ENCODE results near the gene TUBD1. TPM values are rescaled to one million over a fixed set of nuclear protein-coding genes. Genes with fewer than 3 reads are reported as not detected.

The TUBD1 gene
- total RNA-seq, 1 donor from 2014 or later: 6.0 TPM

DNA sequence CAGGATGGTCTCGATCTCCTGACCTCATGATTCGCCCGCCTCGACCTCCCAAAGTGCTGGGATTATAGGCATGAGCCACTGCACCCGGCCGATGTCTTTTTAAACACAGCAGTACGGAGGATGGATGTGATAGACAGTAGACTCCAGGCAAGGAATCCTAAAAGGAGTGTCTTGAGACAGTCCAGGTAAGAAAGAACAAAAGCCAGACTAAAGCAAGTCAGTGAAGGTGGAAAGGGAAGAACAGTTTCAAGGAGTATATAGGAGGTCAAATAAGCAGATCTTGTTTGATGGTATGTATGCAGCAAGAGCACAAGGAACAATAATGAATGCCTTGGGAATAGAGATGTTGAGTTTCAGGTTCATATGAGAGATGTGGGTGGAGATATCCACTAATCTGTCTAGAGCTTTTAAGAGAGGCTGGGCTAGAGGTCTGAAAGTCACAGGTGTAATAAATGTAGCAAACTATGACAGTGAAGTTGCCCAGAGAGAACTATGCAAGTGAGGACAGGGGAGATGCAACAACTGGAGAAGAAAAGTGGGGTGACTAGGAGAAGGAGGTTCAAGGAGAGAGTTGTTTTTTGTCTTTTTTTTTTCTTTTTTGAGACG, 4.5 kb downstream of the TUBD1 start:
- H3K4me3 Mint-ChIP-seq (ENCODE audit: unreplicated experiment): no peak overlapping the region

GRCh38 chr17:59884861-59885260, 7.9 kb downstream of the TUBD1 start:
- TF ChIP-seq CTCF (IDR thresholded peaks at IDR 0.05): no peak
- H3K4me3 Mint-ChIP-seq (ENCODE audit: unreplicated experiment): no peak overlapping the region
- peaks cover 7% of the 10 kb centered on the region for H3K36me3 Mint-ChIP-seq (ENCODE audit: low read depth)
- H3K9me3 Mint-ChIP-seq (ENCODE audit: low read depth): no peaks in the 10 kb centered on the region
- no peaks in the 10 kb centered on the region for H3K27me3 Mint-ChIP-seq (ENCODE audit: low read depth)
- no peak overlapping the region for H3K27ac Mint-ChIP-seq (ENCODE audit: unreplicated experiment)
- no peaks in the 10 kb centered on the region for H3K4me1 Mint-ChIP-seq (ENCODE audit: low read depth)
- peak; percentile 36 for DNase-seq (ENCODE audit: low spot score)

More for the DNA sequence above, 4.5 kb downstream of the TUBD1 start:
- Mint-ChIP-seq H3K27me3 (ENCODE audit: low read depth) (no peaks in the 10 kb centered on the region), H3K27ac (ENCODE audit: unreplicated experiment) (no peak overlapping the region), H3K4me1 (ENCODE audit: low read depth) (peaks cover 14% of the 10 kb centered on the region), H3K9me3 (ENCODE audit: low read depth) (no peaks in the 10 kb centered on the region), H3K36me3 (ENCODE audit: low read depth) (peaks cover 7% of the 10 kb centered on the region)
- peak; percentile 15 for DNase-seq (ENCODE audit: low spot score)
- no peak for TF ChIP-seq CTCF (IDR thresholded peaks at IDR 0.05)

- TF ChIP-seq CTCF (IDR thresholded peaks at IDR 0.05): no peak
- Mint-ChIP-seq H3K9me3 (ENCODE audit: low read depth) (no peaks in the 10 kb centered on the region), H3K4me3 (ENCODE audit: unreplicated experiment) (no peak overlapping the region), H3K27me3 (ENCODE audit: low read depth) (no peaks in the 10 kb centered on the region), H3K4me1 (ENCODE audit: low read depth) (peaks cover 7% of the 10 kb centered on the region), H3K27ac (ENCODE audit: unreplicated experiment) (no peak overlapping the region), H3K36me3 (ENCODE audit: low read depth) (peaks cover 5% of the 10 kb centered on the region)
- no peak for DNase-seq (ENCODE audit: low spot score)
Measured at GRCh38 chr17:59878624-59879023, 14.1 kb downstream of the TUBD1 start.

GRCh38 chr17:59877965-59878364, 14.8 kb downstream of the TUBD1 start:
- H3K27ac Mint-ChIP-seq (ENCODE audit: unreplicated experiment): no peak overlapping the region
- no peak overlapping the region for H3K4me3 Mint-ChIP-seq (ENCODE audit: unreplicated experiment)
- H3K9me3 Mint-ChIP-seq (ENCODE audit: low read depth): no peaks in the 10 kb centered on the region

DNA sequence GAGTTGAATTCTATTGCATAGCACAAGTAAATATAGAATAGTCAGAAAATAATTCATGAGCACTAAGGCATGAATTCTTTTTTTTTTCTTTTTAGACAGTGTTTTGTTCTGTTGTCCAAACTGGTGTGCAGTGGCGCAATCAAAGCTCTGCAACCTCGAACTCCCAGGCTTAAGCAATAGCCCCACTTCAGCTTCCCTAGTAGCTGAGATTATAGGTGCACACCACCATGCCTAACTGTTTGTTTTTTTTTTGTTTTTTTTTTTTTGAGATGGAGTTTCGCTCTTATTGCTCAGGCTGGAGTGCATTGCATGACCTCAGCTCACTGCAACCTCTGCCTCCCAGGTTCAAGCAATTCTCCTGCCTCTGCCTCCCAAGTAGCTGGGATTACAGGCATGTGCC, 16.6 kb downstream of the TUBD1 start:
- Mint-ChIP-seq H3K9me3 (ENCODE audit: low read depth) (no peaks in the 10 kb centered on the region), H3K4me1 (ENCODE audit: low read depth) (peaks cover 7% of the 10 kb centered on the region), H3K27me3 (ENCODE audit: low read depth) (no peaks in the 10 kb centered on the region), H3K27ac (ENCODE audit: unreplicated experiment) (no peak overlapping the region), H3K36me3 (ENCODE audit: low read depth) (peaks cover 5% of the 10 kb centered on the region), H3K4me3 (ENCODE audit: unreplicated experiment) (no peak overlapping the region)
- DNase-seq (ENCODE audit: low spot score): no peak
- TF ChIP-seq CTCF (IDR thresholded peaks at IDR 0.05): no peak

More at GRCh38 chr17:59877965-59878364, 14.8 kb downstream of the TUBD1 start:
- no peaks in the 10 kb centered on the region for H3K27me3 Mint-ChIP-seq (ENCODE audit: low read depth)
- H3K36me3 Mint-ChIP-seq (ENCODE audit: low read depth): peaks cover 5% of the 10 kb centered on the region
- H3K4me1 Mint-ChIP-seq (ENCODE audit: low read depth): peaks cover 7% of the 10 kb centered on the region
- DNase-seq (ENCODE audit: low spot score): no peak
- TF ChIP-seq CTCF (IDR thresholded peaks at IDR 0.05): no peak
